GM13976 (cell line): Measurements from ENCODE around the gene SLC66A2.

Source experiments
- DNase-seq: peaks from one replicate; pipeline ENCODE4 v3.0.0; 2012; ENCODE audit warnings: low spot score
- in situ Hi-C: fragments of 300-500 bp; cut with MboI; formaldehyde crosslinking; loops from one replicate; pipeline ENCODE4 v1.12.0; 2022; ENCODE audit warnings: low sequenced_read_pairs, mixed read lengths, inconsistent platforms; ENCODE audit not compliant: unreplicated experiment
- TF ChIP-seq, protein P1 (sequence below): IDR thresholded peaks from 2 replicates; pipeline ENCODE4 v1.5.1; 2012; ENCODE audit warnings: borderline replicate concordance, mild to moderate bottlenecking; ENCODE audit not compliant: insufficient read depth; ENCODE audit errors: extremely low read depth, missing control alignments, control extremely low read depth

Gene SLC66A2

DNA sequence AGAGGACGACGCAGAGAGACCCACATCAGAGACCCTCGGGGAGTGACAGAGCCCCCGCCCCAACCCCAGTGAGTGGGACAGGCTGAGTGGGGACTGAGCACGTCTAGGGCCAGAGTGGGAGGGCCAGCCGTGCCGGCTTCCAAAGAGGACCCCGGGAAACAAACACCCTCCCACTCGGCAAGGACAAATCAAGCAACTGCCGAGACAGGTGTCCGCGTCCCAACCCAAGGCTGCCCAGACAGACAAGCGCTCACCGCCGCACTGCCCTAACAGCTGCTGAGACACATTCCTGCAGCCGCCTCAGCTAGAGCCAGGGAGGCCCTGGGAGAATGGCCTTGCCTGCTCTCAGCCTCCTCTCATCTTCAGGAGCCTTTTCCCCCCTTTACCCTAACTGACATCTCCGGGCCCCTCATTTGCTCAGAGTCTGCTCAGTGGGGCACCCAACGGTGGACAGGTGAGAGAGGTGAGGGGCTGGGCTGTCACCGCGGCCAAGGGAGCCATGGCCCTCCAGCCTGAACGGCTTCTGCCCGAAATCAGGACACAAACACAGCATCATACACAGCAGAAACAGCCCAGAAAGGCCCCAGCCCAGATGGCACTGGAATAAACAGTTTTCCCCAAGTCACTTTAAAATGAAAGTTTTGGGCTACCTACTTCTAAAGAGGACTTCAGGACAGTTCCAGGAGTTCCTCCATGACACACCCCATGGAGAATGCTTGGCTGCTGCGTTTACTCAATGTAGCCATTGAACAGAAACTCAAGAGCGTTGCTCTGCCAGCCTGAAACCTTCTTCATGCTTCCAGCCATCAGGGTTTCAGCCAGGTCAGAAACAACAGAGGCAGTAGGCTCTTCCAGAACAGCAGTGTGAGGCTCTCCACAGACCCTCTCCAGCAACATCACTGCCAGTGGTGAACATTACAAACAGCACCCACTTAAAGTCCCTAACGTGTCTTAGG, 23.6 kb downstream of the SLC66A2 start:
- in situ Hi-C loops = no loop called here
- no peak for DNase-seq
- TF ChIP-seq, protein P1, sequence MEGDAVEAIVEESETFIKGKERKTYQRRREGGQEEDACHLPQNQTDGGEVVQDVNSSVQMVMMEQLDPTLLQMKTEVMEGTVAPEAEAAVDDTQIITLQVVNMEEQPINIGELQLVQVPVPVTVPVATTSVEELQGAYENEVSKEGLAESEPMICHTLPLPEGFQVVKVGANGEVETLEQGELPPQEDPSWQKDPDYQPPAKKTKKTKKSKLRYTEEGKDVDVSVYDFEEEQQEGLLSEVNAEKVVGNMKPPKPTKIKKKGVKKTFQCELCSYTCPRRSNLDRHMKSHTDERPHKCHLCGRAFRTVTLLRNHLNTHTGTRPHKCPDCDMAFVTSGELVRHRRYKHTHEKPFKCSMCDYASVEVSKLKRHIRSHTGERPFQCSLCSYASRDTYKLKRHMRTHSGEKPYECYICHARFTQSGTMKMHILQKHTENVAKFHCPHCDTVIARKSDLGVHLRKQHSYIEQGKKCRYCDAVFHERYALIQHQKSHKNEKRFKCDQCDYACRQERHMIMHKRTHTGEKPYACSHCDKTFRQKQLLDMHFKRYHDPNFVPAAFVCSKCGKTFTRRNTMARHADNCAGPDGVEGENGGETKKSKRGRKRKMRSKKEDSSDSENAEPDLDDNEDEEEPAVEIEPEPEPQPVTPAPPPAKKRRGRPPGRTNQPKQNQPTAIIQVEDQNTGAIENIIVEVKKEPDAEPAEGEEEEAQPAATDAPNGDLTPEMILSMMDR = no peak

DNA sequence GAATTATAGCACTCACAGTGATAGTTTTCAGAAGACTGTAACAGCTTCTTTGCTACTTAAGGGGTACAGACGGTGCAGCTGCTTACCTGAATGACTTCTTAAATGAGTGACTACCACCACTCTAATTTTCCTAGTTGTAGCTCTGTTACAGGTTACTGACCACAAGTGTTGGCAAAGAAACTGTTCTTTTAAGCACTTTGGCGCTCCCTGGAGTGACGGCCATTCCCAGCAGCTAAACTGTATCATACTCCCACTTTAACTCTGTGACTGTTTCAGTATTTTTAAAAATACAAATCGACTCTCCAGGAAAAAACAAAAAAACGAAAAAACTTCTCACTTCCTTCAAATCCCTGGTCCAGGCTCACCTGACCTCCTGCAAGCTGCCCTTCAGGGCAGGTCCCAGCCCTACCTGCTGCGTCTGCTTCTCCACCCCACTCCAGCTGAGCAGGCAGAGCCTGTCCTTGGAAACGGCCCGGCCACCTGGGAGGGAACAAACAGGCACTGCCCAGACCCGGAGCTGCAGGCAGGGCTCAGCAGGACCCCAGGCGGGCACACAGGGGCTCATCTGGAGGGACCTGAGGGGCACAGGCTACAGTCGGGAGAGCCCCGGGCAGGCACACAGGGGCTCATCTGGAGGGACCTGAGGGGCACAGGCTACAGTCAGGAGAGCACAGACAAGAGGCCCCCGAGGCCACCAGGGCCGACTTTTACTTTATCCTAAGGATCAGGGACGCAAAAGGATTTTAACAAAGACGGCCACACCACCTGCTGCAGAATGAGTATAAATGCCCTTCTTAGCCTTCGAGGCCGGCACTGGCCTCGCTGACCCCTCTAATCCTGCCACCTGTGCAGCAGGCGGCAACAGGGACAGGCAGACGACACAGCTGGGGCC, 24.5 kb downstream of the SLC66A2 start:
- in situ Hi-C loops = no loop called here
- TF ChIP-seq, protein P1 = no peak
- no peak for DNase-seq

DNA sequence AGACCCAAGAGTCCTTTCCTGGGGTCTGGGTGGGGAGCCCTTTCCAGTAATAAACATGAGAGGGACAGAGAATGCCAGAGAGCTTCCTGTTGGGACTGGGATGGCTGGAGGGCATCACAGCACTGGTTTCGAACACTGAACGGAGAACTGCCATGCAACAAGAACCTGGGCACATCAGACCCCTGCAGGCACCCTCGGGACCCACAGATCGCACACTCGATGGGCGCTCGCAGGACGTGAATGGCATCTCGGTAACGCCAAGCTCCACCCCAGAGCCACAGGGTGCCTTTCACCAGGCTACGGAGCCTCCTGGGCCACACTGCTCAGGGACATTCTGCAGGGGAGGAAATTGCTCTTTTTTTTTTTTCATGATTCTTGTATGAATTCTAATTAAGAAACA, 25.1 kb downstream of the SLC66A2 start:
- no peak for DNase-seq
- in situ Hi-C loops = no loop called here
- TF ChIP-seq, protein P1 = no peak

DNA sequence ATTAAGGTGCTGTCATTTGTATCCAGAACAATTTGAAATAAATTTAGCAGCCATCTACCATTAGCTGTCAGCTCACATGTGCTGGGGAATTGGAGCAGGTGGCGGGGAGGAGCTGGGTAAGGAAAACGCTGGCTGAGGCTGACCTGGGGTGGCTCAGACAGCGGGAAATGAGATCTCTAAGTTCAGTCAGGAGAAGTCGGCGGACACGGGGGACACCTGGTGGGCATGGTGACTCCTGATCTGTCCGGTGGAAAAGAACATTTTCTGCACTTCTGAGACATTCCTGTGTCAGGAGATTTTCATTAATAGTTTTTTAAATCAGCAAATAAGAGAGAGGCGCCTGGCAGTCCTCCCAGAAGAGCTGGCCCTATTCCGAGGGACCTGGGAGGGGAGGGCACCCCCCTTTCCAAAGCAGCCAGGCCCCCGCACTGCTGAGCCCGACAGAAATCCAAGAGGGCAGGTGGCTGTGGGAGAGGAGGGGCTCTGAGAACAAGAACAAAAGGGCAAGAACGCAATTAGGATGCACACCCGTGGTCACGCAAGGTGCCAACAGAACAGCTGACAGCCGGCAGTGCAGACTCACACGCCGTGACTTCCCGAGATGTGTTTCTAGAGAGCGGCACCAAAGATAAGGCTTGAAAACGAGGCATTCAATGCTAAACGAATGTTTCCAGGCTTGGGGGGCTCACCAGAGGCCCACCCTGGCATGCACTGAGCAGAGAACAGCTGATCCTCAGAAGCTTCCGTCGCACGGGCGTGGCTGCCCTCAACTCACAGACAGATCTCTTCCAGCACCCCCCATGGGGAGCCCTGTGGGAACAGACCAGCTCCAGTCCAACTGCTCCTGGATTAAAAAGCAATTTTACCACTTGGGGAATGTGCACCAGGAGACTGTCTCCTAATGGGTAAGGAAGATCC, 26.4 kb downstream of the SLC66A2 start:
- DNase-seq = no peak

DNA sequence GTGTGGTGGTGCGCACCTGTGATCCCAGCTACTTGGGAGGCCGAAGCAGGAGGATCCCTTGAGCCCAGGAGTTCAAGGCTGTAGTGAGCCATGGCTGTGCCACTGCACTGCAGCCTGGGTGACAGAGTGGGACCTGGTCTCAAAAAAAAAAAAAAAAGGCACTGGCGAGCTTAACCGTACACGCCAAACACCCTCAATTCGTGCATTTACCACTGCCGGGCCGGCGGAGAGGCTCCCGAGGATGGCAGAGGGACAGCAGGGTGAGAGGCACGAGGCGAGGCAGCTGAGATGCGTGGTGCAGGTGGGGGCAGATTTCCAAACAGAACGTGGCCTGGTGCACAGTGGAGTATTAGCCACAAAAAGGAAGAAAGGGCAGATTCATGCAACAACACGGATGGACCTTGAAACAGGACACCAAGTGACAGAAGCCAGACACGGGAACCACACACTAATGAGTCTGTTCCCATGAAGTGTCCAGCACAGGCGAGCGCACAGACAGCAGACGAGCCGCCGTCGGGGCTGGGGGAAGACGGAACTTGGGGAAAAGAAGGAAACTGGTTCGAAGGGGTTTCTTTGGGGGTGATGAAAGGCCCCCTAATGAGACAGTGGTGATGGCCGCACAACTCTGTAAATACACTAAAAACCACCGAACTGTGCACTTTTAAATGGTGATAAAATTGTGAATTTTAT, 27.4 kb downstream of the SLC66A2 start:
- no peak for DNase-seq
- TF ChIP-seq, protein P1 = no peak
- in situ Hi-C loops = no loop called here

More for the DNA sequence above, 26.4 kb downstream of the SLC66A2 start:
- TF ChIP-seq, protein P1 = no peak
- in situ Hi-C loops = no loop called here
